HG03460 (cell line): Measurements from ENCODE around the gene FOXP1.
"Not testable (repeated sequence)": the region's sequence is repeated elsewhere in the genome, so short reads cannot be mapped to it uniquely, and the experiment has no call there.

Source experiments
- ATAC-seq: cut with Tn5 transposase; IDR thresholded peaks from one replicate; pipeline ENCODE4 v1.9.1; 2021; ENCODE audit not compliant: unreplicated experiment

Gene FOXP1

GRCh38 chr3:70975981-70976380 lies 607.5 kb downstream of the FOXP1 start:
- not testable (repeated sequence) for ATAC-seq

DNA sequence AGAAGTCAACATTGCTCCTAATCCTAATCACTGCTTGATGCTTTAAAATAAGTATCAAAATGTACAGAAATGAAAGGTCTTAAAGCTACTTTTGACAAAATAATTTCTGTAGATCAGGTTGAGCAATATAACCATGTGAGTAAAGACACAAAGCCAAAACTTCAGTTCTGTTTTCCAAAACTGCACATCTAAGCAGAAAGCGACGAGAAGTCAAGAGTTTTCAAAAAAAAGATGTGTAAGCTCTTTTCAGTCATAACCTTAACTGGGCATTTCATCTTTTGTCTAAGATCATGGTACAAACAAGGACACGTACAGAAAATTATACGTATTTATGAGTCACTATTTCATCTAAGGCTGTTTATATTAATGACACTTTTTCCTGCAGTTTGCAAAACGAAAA lies 608.8 kb downstream of the FOXP1 start:
- ATAC-seq: no peak

DNA sequence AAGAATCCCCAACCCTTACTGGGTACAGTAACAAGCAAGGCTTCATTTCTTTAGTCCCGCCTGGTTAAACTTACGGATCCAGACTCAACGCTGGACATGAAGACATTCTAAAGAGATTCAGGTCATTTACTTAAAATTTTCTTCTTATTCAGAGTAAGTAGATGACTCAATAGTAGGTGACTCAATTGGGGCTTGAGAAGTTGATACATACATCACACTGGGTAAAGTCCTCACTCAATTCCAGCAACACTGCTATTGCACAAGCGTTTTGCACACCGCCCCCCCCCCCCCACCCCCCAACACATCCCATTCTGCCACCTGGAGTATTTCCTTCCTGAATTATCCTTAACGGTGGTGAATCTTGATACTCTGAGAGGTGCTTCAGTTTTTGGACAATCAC lies 610.0 kb downstream of the FOXP1 start:
- no peak for ATAC-seq

GRCh38 chr3:70972855-70973254 lies 610.7 kb downstream of the FOXP1 start:
- ATAC-seq: no peak

GRCh38 chr3:70970952-70971351 lies 612.6 kb downstream of the FOXP1 start:
- no peak for ATAC-seq

- no peak for ATAC-seq
These were observed 613.4 kb downstream of the FOXP1 start for GRCh38 chr3:70970171-70970570.

DNA sequence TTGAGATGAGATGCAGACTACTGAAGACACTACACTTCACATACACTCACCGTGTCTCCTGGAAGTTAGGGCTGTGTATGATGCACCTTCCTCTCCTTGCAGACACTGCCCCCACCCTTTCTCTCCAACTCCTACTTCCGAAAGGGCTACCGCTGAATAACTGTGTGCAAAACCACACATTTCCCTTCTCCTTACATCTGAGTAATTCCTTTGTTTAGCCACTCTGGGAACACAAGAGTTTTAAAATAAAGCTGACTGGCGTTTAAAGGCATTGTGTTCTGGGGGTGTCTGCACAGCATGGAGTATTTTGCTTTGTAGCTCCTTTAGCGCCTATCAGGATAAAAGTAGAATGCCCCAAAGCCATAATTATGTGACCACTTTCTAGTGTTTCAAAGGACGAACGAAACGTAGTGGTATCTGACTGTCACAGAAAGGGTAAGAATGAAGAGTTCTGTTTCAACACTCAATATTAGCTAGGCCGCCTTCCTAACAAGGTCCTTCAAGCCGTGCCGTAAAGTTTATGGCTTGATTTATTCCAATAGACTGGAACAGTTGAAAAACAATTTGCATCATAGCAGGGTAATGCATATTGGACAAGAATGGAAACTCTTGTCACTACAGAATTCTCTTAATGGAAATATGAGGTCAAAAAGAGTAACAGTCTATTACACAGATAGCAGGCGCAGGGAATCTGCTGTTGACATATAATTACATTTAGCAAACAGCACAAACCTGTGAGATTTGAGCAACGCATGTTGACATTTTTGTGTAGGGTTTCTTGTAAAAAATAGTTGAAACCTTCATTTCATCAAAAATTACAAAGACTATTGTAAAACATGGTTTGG lies 619.9 kb downstream of the FOXP1 start:
- ATAC-seq: no peak

DNA sequence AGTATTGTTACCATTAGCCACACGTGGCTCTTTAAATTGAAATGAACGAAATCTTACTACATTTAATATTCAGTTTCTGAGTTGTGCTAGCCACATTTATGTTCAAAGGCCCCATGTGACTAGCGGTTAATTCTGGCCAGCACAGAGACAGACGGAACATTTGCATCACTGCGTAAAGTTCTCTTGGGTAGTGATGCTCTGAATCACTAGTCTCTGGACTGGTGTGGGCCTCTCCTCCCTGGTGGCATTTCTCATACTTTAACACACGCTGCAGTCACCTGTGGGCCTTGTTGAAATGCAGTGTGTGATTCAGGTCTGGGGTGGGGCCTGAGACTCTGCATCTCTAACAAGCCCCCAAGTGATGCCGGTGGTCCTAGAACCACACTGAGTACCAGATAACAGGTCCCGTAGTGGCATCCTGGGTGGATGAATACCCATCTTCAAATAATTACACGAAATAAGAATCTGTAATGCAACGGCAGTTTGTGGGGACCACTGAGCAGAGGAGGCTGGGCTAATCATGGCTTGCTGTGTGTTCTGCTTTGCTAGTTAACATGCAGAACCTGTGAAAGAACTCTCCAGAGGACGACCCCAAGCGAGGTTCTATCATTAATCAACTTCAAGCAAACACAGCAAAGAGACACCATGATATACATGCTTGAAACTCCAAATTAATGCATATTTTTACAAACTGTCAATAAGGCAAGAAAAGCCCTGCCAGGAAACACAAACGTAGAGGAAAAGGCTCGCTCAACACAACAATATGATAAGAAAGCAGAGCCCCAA lies 623.8 kb downstream of the FOXP1 start:
- no peak for ATAC-seq

GRCh38 chr3:70952033-70952747 lies 631.3 kb downstream of the FOXP1 start:
- ATAC-seq: no peak

GRCh38 chr3:70951316-70951715 lies 632.2 kb downstream of the FOXP1 start:
- no peak for ATAC-seq

DNA sequence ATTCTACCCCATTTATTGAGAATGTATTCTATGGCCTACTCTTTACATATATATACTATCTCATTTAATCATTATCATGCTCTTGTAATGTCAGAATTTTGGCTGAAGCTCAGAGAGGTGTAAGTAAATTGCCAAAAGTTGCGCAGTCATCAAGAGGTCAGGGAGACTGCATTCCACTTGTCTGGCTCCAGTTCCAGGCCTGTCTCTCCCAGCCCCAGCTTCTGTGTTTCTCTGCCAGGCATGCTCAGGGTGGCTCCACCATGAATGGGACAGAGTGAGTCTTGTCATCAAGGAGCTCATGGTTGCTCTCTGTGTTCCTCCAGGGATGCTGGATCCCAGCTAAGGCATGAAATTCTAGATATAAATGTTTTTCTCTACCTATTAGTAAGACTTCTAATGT lies 635.9 kb downstream of the FOXP1 start:
- no peak for ATAC-seq

- ATAC-seq: no peak
These were observed 639.6 kb downstream of the FOXP1 start for GRCh38 chr3:70943886-70944285.

- ATAC-seq: no peak
These were observed 650.3 kb downstream of the FOXP1 start for GRCh38 chr3:70933105-70933810.

DNA sequence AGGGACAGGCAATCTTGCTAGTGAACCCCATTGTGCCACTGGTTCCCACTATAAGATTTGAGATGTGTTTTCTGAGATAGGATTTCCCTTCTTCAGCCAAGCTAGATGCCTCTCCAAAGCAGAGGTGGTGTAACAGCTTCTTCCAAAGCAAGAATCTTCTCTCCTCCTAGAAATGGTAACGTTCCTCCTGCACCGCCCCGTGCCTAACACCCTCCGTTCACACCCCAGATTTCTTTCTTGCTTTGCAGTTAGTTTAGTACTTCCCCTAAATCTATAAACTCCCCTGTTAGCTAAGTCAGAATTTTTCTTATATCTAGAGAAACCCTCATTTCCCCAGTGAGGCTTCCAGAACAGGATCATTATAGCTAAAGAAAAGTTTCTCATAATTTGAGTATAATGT lies 653.5 kb downstream of the FOXP1 start:
- ATAC-seq: no peak

DNA sequence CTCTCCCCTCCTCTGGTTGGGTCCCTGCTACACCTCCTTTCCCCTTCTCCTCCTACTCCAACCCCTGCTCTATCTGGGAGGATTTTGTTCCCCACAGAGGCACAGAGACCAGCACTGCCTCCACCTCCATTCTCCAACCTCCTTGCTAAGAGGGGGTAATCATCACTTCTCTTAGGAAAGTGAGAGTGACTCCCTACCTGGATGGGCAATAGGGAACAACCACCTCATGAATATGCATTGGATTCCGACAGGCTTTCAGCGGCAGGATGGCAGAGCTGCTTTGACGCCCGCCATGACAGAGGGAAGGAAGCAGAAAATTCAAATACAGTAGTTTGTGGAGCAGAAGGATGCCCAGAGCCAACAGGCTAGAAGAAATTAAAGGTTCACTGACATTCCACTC lies 656.3 kb downstream of the FOXP1 start:
- ATAC-seq: no peak

GRCh38 chr3:70926835-70927234 lies 656.7 kb downstream of the FOXP1 start:
- no peak for ATAC-seq

- ATAC-seq: no peak
These were observed 663.9 kb downstream of the FOXP1 start for GRCh38 chr3:70919661-70920060.

- ATAC-seq: no peak
These were observed 664.4 kb downstream of the FOXP1 start for GRCh38 chr3:70919091-70919490.

DNA sequence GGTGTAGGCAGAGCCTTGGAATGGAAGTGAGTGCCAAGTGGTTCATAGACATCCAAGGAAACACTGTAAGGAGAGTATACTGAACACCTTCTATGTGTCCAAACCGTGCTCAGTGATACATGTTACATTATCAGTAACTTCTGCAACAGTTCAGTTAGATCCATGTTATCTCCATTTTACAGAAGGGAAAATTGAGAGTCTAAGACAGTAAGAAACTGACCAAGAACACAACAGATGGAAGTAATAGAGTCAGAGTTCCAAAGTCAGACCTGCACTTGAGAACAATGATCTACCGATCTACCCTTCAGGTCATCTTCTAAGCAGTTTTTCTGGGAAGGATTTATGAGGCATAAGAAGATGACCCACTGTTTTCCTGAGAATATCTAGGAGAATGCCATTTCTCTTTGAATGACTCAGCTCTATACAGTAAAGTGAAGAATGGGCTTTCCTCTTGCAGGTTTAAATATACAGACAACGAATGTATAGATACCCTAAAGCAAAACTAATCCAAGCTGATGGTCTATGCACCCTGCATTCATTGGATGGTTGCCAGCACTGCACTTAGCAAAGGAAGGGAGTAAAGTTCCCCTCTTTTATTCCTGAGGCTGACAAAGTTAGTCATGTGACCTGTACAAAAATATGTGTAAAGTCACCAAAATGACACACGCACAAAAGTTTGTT lies 667.0 kb downstream of the FOXP1 start:
- ATAC-seq: no peak

DNA sequence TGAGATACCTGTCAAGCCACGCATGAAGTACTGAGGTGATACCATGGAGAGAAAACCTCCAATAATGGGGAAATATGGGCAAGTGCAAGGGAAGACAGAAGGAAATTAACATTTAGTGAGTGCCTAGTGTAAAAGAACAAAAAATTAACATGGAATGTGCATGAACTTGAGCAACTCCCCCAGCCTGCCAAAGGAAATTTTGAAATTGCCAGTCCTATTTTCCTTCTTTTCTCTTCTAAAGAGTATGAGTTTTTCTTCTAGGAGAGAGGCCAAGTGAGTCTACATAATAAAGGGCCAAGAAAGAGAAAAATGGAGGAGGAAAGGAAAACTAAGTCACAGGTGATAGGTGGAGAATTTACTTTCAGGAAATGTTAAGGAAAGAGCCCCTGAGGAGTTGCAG lies 668.7 kb downstream of the FOXP1 start:
- no peak for ATAC-seq
